HL-60 (cell line): ENCODE measurements around the gene CISD2.

Experiments used
- POLR2AphosphoS5 ChIP-seq: IDR thresholded peaks from 2 replicates; pipeline ENCODE4 v1.6.1; 2012; ENCODE audit warnings: low read depth
- TF ChIP-seq, protein P1 (sequence below): IDR thresholded peaks from 2 replicates; pipeline ENCODE4 v1.6.1; 2012; ENCODE audit warnings: low read depth; ENCODE audit not compliant: insufficient replicate concordance
- TF ChIP-seq, protein P2 (sequence below): IDR thresholded peaks from one replicate; pipeline ENCODE4 v1.5.1; 2011; ENCODE audit warnings: low read length, control low read depth, inconsistent platforms; ENCODE audit not compliant: insufficient read depth

DNA sequence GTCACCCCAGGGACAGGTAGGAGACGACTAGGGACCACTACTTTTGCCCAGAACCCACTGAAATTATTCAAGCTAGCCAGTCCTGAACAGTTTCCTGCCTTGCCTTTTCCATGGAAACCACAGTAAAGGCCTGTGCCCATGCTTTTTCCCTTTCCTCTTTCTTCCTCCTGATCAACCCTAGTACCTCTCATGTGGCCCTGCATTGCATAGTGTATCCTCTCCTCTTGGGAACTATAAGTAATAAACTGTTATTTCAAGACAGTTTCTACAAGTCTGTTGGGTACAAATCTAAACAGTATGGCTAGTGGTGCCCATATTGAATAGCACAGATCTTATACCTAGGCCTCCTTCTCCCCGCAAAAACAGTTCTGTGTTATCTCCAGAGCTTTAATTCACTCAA lies 14.5 kb downstream of the CISD2 start:
- TF ChIP-seq, protein P1, sequence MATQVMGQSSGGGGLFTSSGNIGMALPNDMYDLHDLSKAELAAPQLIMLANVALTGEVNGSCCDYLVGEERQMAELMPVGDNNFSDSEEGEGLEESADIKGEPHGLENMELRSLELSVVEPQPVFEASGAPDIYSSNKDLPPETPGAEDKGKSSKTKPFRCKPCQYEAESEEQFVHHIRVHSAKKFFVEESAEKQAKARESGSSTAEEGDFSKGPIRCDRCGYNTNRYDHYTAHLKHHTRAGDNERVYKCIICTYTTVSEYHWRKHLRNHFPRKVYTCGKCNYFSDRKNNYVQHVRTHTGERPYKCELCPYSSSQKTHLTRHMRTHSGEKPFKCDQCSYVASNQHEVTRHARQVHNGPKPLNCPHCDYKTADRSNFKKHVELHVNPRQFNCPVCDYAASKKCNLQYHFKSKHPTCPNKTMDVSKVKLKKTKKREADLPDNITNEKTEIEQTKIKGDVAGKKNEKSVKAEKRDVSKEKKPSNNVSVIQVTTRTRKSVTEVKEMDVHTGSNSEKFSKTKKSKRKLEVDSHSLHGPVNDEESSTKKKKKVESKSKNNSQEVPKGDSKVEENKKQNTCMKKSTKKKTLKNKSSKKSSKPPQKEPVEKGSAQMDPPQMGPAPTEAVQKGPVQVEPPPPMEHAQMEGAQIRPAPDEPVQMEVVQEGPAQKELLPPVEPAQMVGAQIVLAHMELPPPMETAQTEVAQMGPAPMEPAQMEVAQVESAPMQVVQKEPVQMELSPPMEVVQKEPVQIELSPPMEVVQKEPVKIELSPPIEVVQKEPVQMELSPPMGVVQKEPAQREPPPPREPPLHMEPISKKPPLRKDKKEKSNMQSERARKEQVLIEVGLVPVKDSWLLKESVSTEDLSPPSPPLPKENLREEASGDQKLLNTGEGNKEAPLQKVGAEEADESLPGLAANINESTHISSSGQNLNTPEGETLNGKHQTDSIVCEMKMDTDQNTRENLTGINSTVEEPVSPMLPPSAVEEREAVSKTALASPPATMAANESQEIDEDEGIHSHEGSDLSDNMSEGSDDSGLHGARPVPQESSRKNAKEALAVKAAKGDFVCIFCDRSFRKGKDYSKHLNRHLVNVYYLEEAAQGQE: no peak
- TF ChIP-seq, protein P2, sequence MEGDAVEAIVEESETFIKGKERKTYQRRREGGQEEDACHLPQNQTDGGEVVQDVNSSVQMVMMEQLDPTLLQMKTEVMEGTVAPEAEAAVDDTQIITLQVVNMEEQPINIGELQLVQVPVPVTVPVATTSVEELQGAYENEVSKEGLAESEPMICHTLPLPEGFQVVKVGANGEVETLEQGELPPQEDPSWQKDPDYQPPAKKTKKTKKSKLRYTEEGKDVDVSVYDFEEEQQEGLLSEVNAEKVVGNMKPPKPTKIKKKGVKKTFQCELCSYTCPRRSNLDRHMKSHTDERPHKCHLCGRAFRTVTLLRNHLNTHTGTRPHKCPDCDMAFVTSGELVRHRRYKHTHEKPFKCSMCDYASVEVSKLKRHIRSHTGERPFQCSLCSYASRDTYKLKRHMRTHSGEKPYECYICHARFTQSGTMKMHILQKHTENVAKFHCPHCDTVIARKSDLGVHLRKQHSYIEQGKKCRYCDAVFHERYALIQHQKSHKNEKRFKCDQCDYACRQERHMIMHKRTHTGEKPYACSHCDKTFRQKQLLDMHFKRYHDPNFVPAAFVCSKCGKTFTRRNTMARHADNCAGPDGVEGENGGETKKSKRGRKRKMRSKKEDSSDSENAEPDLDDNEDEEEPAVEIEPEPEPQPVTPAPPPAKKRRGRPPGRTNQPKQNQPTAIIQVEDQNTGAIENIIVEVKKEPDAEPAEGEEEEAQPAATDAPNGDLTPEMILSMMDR: no peak
- TF ChIP-seq POLR2AphosphoS5: no peak
